Nephron (organoid): ENCODE results near the gene ZNF629.

Source experiments
- H3K27ac Mint-ChIP-seq, 3 experiments: 2 replicates each; pipeline ENCODE4 v1.8.0; 2020; ENCODE audit warnings: mixed read lengths in 3 of 3, mild to moderate bottlenecking in 2 of 3, moderate library complexity in 1 of 3
- H3K27me3 Mint-ChIP-seq: 2 replicates; pipeline ENCODE4 v1.8.0; 2021; ENCODE audit warnings: low read depth, mild to moderate bottlenecking, moderate library complexity, mixed read lengths
- H3K36me3 Mint-ChIP-seq: 2 replicates; pipeline ENCODE4 v1.8.0; 2020; ENCODE audit warnings: low read depth, mixed read lengths
- H3K4me1 Mint-ChIP-seq: 2 replicates; pipeline ENCODE4 v1.8.0; 2020; ENCODE audit warnings: mixed read lengths
- H3K4me3 Mint-ChIP-seq, 3 experiments: 2 replicates each; pipeline ENCODE4 v1.8.0; 2020; ENCODE audit warnings: mild to moderate bottlenecking in 3 of 3, mixed read lengths in 3 of 3, moderate library complexity in 2 of 3
- H3K9me3 Mint-ChIP-seq: 2 replicates; pipeline ENCODE4 v1.8.0; 2020; ENCODE audit warnings: mixed read lengths
- TF ChIP-seq, protein P1 (sequence below), 3 experiments: fragments of 200-600 bp; sonication (generic); IDR thresholded peaks; one replicate each; pipeline ENCODE4 v1.5.0; 2021; ENCODE audit warnings: antibody characterized with exemption in 3 of 3; ENCODE audit not compliant: unreplicated experiment in 3 of 3

ZNF629 gene

DNA sequence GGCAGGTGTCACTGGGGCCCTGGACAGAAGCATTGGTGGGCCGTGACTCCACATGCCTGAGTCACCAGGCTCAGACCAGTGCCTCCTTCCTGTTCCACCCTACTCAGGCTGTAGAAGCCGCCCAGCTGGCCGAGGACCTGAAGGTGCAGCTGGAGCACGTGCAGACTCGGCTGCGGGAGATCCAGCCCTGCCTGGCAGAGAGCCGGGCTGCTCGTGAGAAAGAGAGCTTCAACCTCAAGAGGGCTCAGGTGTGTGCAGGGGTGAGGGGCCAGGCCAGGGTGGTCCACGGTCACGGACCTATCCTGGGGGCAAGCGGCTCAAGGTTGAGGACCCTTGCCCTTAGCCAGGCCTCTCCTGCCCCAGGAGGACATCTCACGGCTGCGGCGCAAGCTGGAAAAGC lies 15.3 kb downstream of the ZNF629 start:
- Mint-ChIP-seq H3K4me3 (peak overlapping the region in 1 of 3 experiments; percentile 23), H3K27ac (no peak overlapping the region), H3K27me3 (no peaks in the 10 kb centered on the region), H3K9me3 (no peaks in the 10 kb centered on the region), H3K36me3 (peaks cover 48% of the 10 kb centered on the region), H3K4me1 (peaks cover 7% of the 10 kb centered on the region)
- TF ChIP-seq, protein P1, sequence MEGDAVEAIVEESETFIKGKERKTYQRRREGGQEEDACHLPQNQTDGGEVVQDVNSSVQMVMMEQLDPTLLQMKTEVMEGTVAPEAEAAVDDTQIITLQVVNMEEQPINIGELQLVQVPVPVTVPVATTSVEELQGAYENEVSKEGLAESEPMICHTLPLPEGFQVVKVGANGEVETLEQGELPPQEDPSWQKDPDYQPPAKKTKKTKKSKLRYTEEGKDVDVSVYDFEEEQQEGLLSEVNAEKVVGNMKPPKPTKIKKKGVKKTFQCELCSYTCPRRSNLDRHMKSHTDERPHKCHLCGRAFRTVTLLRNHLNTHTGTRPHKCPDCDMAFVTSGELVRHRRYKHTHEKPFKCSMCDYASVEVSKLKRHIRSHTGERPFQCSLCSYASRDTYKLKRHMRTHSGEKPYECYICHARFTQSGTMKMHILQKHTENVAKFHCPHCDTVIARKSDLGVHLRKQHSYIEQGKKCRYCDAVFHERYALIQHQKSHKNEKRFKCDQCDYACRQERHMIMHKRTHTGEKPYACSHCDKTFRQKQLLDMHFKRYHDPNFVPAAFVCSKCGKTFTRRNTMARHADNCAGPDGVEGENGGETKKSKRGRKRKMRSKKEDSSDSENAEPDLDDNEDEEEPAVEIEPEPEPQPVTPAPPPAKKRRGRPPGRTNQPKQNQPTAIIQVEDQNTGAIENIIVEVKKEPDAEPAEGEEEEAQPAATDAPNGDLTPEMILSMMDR (IDR thresholded peaks at IDR 0.05; ENCODE audit: unreplicated experiment in 3 of 3) = no peak

DNA sequence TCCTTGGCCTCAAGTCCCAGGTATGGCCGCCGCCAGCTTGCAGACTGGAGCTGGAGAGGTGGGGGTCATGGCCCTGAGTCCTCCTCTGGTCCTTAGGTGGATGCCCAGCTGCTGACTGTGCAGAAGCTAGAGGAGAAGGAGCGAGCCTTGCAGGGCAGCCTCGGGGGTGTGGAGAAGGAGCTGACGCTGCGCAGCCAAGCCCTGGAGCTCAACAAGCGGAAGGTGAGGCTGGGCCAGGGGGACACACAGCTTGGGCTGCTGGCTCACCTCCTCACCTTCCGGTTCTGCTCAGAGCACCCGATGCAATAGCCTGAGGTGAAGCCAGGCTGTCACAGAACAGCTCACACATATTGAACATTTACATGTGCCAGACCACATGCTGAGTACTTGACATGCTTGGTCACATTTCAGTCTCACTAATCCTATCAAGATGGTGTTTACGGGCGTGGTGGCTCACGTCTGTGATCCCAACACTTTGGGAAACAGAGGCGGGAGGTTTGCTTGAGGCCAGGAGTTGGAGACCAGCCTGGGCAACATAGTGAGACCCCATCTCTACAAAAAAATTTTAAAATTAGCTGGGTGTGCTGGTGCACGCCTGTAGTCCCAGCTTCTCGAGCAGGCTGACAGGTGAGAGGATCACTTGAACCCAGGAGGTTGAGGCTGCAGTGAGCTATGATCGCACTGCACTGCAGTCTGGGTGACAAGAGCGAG lies 17.5 kb downstream of the ZNF629 start:
- Mint-ChIP-seq H3K27ac (no peak overlapping the region), H3K9me3 (no peaks in the 10 kb centered on the region), H3K27me3 (no peaks in the 10 kb centered on the region), H3K4me1 (no peaks in the 10 kb centered on the region), H3K4me3 (no peak overlapping the region), H3K36me3 (peaks cover 66% of the 10 kb centered on the region)
- TF ChIP-seq, protein P1 (IDR thresholded peaks at IDR 0.05; ENCODE audit: unreplicated experiment in 3 of 3) = no peak

DNA sequence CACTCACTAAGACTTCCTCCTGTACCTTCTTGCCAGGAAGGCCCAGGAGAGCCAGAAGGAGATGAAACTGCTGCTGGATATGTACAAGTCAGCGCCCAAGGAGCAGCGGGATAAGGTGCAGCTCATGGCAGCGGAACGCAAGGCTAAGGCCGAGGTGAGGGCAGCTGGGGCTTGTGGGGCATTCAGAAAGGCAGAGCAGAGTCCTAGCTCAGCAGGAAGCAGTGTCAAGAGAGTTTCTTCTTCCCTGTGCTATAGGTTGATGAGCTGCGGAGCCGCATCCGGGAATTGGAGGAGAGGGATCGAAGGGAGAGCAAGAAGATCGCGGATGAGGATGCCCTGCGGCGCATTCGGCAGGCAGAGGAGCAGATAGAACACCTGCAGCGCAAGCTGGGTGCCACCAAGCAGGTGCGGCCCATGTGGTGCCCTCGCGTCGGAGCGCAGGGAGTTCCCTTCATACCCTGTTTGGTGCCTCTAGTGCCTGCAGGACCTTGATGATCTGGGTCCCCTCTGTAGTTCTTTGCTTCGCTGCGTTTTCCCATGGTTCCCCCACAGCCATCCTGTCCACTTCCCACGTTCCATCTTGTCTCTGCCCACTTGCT lies 18.3 kb downstream of the ZNF629 start:
- TF ChIP-seq, protein P1 (IDR thresholded peaks at IDR 0.05; ENCODE audit: unreplicated experiment in 3 of 3) = no peak
- H3K4me1 Mint-ChIP-seq = peaks cover 3% of the 10 kb centered on the region
- H3K9me3 Mint-ChIP-seq = no peaks in the 10 kb centered on the region
- H3K4me3 Mint-ChIP-seq = no peak overlapping the region
- no peaks in the 10 kb centered on the region for H3K27me3 Mint-ChIP-seq
- no peak overlapping the region for H3K27ac Mint-ChIP-seq
- H3K36me3 Mint-ChIP-seq = peaks cover 68% of the 10 kb centered on the region

DNA sequence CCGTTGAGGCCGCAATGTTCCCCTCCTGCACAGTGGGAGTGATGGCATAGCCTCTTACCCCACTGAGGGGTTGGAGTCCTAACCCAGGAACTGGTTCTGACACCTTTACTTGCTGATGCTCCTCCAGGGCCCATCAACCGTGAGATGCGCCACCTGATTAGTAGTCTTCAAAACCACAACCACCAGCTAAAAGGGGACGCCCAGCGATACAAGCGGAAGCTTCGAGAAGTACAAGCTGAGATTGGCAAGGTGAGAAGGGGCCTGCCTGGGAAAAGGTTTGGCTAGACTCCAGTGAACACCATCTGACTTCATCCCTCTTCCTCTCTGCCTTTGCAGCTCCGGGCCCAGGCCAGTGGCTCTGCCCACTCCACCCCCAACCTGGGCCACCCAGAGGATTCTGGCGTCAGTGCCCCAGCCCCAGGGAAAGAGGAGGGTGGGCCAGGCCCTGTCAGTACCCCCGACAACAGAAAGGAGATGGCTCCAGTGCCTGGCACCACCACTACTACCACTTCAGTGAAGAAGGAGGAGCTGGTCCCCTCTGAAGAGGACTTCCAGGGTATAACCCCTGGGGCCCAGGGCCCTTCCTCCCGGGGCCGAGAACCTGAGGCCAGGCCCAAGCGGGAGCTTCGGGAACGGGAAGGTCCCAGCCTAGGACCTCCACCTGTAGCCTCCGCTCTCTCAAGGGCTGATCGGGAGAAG lies 19.1 kb downstream of the ZNF629 start:
- no peak overlapping the region for H3K27ac Mint-ChIP-seq
- TF ChIP-seq, protein P1 (IDR thresholded peaks at IDR 0.05; ENCODE audit: unreplicated experiment in 3 of 3) = no peak
- H3K4me3 Mint-ChIP-seq = no peak overlapping the region
- no peaks in the 10 kb centered on the region for H3K27me3 Mint-ChIP-seq
- peaks cover 70% of the 10 kb centered on the region for H3K36me3 Mint-ChIP-seq
- H3K4me1 Mint-ChIP-seq = peaks cover 8% of the 10 kb centered on the region
- no peaks in the 10 kb centered on the region for H3K9me3 Mint-ChIP-seq

DNA sequence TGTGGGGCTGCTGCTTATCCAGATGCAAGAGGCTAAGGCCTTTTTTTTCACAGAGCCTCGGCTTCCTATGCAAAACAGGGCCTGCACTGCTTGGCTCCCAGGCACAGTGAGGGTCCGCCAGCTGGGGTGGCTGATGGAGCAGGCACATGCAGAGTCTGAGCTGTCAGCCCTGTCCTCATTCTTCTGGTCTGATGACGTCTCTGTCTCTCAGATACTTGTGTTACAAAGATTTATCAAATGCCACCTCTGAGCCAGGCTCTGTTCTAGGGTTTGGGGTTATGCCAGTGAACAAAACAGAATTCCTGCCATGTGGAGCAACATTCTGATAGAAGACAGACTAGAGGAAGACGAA lies 20.1 kb downstream of the ZNF629 start:
- H3K36me3 Mint-ChIP-seq = peaks cover 63% of the 10 kb centered on the region
- no peak overlapping the region for H3K4me3 Mint-ChIP-seq
- TF ChIP-seq, protein P1 (IDR thresholded peaks at IDR 0.05; ENCODE audit: unreplicated experiment in 3 of 3) = no peak
- no peak overlapping the region for H3K27ac Mint-ChIP-seq
- H3K9me3 Mint-ChIP-seq = no peaks in the 10 kb centered on the region
- H3K4me1 Mint-ChIP-seq = peaks cover 15% of the 10 kb centered on the region
- H3K27me3 Mint-ChIP-seq = no peaks in the 10 kb centered on the region
